ENCODE measurements around the gene GRK5. TPM values are rescaled to one million over a fixed set of nuclear protein-coding genes. Genes with fewer than 3 reads are reported as not detected.
"Not testable (repeated sequence)": the region's sequence is repeated elsewhere in the genome, so short reads cannot be mapped to it uniquely, and the experiment has no call there.

The GRK5 gene
- total RNA-seq, 1 donor from 2014 or later = 4.3 TPM

DNA sequence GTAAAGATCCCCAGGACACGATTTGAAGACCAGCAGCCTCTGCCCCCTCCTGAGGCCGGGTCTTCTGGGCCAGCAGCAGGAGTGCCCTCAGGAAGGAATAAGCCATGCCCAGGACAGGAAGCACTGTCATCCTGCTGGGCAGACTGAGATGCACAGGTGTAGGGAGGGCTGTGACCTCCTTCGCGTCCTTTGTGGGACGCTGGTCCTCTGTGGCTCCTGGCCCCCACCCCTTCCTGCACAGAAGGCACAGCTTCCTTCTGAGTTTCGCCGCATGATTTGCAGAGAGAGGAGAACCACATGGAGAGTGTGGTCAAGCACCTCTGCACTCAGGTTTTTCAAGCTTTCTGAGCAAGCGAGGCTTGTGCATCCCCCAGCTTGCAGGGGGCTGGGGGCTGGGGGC lies 222.4 kb downstream of the GRK5 start:
- Histone ChIP-seq H3K27me3 (no peaks in the 10 kb centered on the region), H3K4me1 (peaks cover 4% of the 10 kb centered on the region), H4K20me1 (ENCODE audit: low read depth) (no peaks in the 10 kb centered on the region), H3K27ac (no peak overlapping the region), H3K79me2 (ENCODE audit: low read depth) (no peaks in the 10 kb centered on the region), H3K36me3 (no peaks in the 10 kb centered on the region), H3F3A (ENCODE audit: low read depth) (no peaks in the 10 kb centered on the region), H3K9ac (no peak overlapping the region), H3K4me3 (no peak overlapping the region), H3K4me2 (no peak overlapping the region), H2AFZ (replicated peaks) (no peak overlapping the region), H3K9me3 (ENCODE audit: low read depth) (peaks cover 3% of the 10 kb centered on the region)
- peaks cover 8% of the 10 kb centered on the region for H3K4me1 Mint-ChIP-seq
- H3K36me3 Mint-ChIP-seq = peaks cover 23% of the 10 kb centered on the region
- no peak for DNase-seq (ENCODE audit: low spot score)
- no peak overlapping the region for H3K27ac Mint-ChIP-seq
- H3K4me3 Mint-ChIP-seq = no peak overlapping the region
- H3K27me3 Mint-ChIP-seq (ENCODE audit: insufficient read depth, low read depth) = peaks cover 3% of the 10 kb centered on the region
- TF ChIP-seq, protein P1, sequence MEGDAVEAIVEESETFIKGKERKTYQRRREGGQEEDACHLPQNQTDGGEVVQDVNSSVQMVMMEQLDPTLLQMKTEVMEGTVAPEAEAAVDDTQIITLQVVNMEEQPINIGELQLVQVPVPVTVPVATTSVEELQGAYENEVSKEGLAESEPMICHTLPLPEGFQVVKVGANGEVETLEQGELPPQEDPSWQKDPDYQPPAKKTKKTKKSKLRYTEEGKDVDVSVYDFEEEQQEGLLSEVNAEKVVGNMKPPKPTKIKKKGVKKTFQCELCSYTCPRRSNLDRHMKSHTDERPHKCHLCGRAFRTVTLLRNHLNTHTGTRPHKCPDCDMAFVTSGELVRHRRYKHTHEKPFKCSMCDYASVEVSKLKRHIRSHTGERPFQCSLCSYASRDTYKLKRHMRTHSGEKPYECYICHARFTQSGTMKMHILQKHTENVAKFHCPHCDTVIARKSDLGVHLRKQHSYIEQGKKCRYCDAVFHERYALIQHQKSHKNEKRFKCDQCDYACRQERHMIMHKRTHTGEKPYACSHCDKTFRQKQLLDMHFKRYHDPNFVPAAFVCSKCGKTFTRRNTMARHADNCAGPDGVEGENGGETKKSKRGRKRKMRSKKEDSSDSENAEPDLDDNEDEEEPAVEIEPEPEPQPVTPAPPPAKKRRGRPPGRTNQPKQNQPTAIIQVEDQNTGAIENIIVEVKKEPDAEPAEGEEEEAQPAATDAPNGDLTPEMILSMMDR (IDR thresholded peaks at IDR 0.05) = no peak
- TF ChIP-seq EZH2 (IDR thresholded peaks at IDR 0.05) (no peak), EZH2phosphoT487 (IDR thresholded peaks at IDR 0.05) (no peak)
- H3K9me3 Mint-ChIP-seq = peaks cover 14% of the 10 kb centered on the region

GRCh38 chr10:119431034-119431772 lies 223.8 kb downstream of the GRK5 start:
- Mint-ChIP-seq H3K4me1 (no peaks in the 10 kb centered on the region), H3K9me3 (peaks cover 22% of the 10 kb centered on the region), H3K27me3 (ENCODE audit: insufficient read depth, low read depth) (no peaks in the 10 kb centered on the region), H3K4me3 (no peak overlapping the region), H3K27ac (no peak overlapping the region), H3K36me3 (peaks cover 30% of the 10 kb centered on the region)
- no peak overlapping the region for H3K27ac ChIP-seq
- no peaks in the 10 kb centered on the region for H3K27me3 ChIP-seq
- no peak overlapping the region for H3K4me2 ChIP-seq
- H3K9ac ChIP-seq = no peak overlapping the region
- peaks cover 3% of the 10 kb centered on the region for H3K9me3 ChIP-seq (ENCODE audit: low read depth)
- H4K20me1 ChIP-seq (ENCODE audit: low read depth) = no peaks in the 10 kb centered on the region
- H3K4me3 ChIP-seq = no peak overlapping the region
- H3K79me2 ChIP-seq (ENCODE audit: low read depth) = no peaks in the 10 kb centered on the region
- H3K36me3 ChIP-seq = no peaks in the 10 kb centered on the region
- H2AFZ ChIP-seq (replicated peaks) = no peak overlapping the region
- TF ChIP-seq EZH2phosphoT487 (IDR thresholded peaks at IDR 0.05) (no peak), EZH2 (IDR thresholded peaks at IDR 0.05) (no peak)
- TF ChIP-seq, protein P1 (IDR thresholded peaks at IDR 0.05) = no peak
- DNase-seq (ENCODE audit: low spot score) = no peak
- no peaks in the 10 kb centered on the region for H3K4me1 ChIP-seq
- no peaks in the 10 kb centered on the region for H3F3A ChIP-seq (ENCODE audit: low read depth)

DNA sequence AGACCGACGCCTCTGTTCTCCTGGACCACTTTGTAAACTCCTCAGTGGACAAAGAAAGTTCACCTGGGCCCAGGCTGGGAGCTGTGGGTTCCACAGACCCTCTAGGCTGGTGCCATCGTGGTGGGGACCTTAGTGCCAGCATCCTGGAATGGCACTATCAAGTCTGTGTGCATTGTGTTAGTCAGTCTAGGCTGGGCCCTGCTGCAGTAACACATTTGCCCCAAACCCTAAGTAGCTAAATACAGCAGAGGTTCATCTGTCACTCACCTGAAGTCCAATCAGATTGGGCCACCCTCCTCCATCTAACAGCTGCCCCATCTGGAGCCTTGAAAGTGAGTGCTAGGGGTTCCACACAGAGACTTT lies 224.4 kb downstream of the GRK5 start:
- no peak for DNase-seq (ENCODE audit: low spot score)
- no peaks in the 10 kb centered on the region for H3K36me3 ChIP-seq

DNA sequence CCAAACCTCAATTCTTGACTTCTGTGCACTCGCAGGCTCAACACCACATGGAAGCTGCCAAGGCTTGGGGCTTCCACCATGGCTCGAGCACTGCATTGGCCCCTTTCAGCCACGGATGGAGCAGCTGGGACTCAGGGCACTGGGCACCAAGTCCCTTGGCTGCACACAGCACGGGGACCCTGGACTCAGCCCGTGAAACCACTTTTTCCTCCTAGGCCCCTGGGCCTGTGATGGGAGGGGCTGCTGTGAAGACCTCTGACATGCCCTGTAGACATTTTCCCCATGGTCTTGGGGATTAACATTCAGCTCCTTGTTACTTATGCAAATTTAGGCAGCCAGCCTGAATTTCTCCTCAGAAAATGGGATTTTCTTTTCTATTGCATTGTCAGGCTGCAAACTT lies 227.6 kb downstream of the GRK5 start:
- not testable (repeated sequence) for H3K27ac ChIP-seq; H3K4me1 ChIP-seq; H3F3A ChIP-seq (ENCODE audit: low read depth); DNase-seq (ENCODE audit: low spot score); H3K9ac ChIP-seq; H3K4me2 ChIP-seq; H4K20me1 ChIP-seq (ENCODE audit: low read depth); H3K27me3 ChIP-seq; H3K79me2 ChIP-seq (ENCODE audit: low read depth); H3K4me3 ChIP-seq; H3K27ac Mint-ChIP-seq; H2AFZ ChIP-seq (replicated peaks); H3K36me3 ChIP-seq; H3K27me3 Mint-ChIP-seq (ENCODE audit: insufficient read depth, low read depth); H3K9me3 ChIP-seq (ENCODE audit: low read depth); H3K4me1 Mint-ChIP-seq; H3K4me3 Mint-ChIP-seq
- Mint-ChIP-seq H3K36me3 (peaks cover 34% of the 10 kb centered on the region), H3K9me3 (peaks cover 26% of the 10 kb centered on the region)

More for the DNA sequence above, 224.4 kb downstream of the GRK5 start:
- no peak for TF ChIP-seq EZH2 (IDR thresholded peaks at IDR 0.05)
- Histone ChIP-seq H3K79me2 (ENCODE audit: low read depth) (no peaks in the 10 kb centered on the region), H4K20me1 (ENCODE audit: low read depth) (no peaks in the 10 kb centered on the region), H3K4me1 (no peaks in the 10 kb centered on the region), H3K9ac (no peak overlapping the region), H3K4me3 (no peak overlapping the region), H3K27me3 (no peaks in the 10 kb centered on the region), H3F3A (ENCODE audit: low read depth) (no peaks in the 10 kb centered on the region), H3K9me3 (ENCODE audit: low read depth) (peaks cover 3% of the 10 kb centered on the region), H3K4me2 (no peak overlapping the region), H2AFZ (replicated peaks) (no peak overlapping the region), H3K27ac (no peak overlapping the region)
- H3K36me3 Mint-ChIP-seq = peaks cover 30% of the 10 kb centered on the region
- H3K4me1 Mint-ChIP-seq = no peaks in the 10 kb centered on the region
- no peak overlapping the region for H3K27ac Mint-ChIP-seq
- no peak overlapping the region for H3K4me3 Mint-ChIP-seq
- H3K27me3 Mint-ChIP-seq (ENCODE audit: insufficient read depth, low read depth) = no peaks in the 10 kb centered on the region
- H3K9me3 Mint-ChIP-seq = peaks cover 22% of the 10 kb centered on the region
